PC-3 (cell line): ENCODE results near the gene TNKS2.

Experiments used
- EZH2 ChIP-seq: fragments of 300-600 bp; sonication (generic); IDR thresholded peaks from one replicate; pipeline ENCODE4 v1.6.1; 2017; ENCODE audit warnings: antibody characterized with exemption, mild to moderate bottlenecking, low read length; ENCODE audit not compliant: unreplicated experiment
- TF ChIP-seq, protein P1 (sequence below): fragments of 300-600 bp; sonication (generic); conservative IDR thresholded peaks from 2 replicates; pipeline ENCODE4 v1.5.1; 2017; ENCODE audit warnings: antibody characterized with exemption, low read depth, mild to moderate bottlenecking, low read length

DNA sequence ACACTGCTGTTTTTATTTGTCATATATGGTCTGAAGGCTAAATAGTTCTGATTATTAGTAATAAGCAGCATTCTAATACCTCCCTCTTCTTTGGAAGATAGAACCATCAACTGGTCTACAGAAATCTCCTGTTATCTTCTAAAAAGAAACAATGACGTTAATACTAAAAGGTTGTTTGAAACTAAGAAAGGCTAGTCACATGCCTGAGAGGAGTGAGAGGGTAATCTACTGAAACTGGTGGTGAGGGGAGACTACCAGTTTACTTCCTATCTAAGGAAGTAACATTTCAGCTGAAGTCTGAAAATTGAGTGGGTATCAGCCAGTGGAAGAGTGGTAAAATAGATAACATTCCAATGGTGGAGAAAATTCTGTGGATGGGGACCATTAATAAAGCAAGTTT, 62.7 kb downstream of the TNKS2 start:
- TF ChIP-seq, protein P1, sequence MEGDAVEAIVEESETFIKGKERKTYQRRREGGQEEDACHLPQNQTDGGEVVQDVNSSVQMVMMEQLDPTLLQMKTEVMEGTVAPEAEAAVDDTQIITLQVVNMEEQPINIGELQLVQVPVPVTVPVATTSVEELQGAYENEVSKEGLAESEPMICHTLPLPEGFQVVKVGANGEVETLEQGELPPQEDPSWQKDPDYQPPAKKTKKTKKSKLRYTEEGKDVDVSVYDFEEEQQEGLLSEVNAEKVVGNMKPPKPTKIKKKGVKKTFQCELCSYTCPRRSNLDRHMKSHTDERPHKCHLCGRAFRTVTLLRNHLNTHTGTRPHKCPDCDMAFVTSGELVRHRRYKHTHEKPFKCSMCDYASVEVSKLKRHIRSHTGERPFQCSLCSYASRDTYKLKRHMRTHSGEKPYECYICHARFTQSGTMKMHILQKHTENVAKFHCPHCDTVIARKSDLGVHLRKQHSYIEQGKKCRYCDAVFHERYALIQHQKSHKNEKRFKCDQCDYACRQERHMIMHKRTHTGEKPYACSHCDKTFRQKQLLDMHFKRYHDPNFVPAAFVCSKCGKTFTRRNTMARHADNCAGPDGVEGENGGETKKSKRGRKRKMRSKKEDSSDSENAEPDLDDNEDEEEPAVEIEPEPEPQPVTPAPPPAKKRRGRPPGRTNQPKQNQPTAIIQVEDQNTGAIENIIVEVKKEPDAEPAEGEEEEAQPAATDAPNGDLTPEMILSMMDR = no peak
- no peak for TF ChIP-seq EZH2
